ENCODE data around the gene ROR2.

The ROR2 gene

DNA sequence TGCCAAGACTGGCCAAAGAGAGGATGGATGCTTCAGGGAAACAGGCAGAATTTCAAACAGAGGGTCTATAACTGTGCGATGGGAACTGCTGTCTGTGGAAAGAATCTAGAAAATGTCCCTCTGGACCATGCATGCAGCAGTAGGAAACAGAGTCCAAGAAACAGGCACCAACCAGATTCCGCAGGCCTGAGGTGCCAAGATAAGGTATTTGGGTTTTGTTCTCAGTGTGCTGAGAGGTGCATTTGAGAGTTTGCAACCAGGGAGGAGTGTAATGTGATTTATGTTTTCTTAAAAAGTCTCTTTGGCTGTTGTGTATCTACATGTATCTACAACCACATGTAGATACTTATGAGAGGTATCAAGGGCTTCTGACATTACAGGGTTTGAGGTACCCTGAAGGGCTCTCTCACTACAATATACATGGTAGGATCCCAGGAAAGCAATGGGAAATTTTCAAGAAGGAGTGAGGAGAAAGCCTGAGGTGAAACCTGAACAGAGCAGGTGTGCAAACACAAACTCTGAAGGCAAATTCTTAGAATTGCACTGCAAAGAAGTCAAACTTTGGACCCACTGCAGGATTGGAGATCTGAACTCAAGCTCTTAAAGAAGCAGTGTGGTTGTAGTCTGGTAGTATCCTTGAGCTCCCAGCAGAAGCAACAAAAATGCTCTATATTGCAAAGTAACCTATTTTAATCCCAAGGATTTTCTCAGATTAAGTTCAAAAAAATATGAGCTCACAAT lies 343.6 kb downstream of the ROR2 start:
- DNase-seq (ENCODE audit: low read depth) = no peak
- no peak overlapping the region for H3K4me3 ChIP-seq (ENCODE audit: control insufficient read depth, low read depth, low read length)
- TF ChIP-seq, protein P1, sequence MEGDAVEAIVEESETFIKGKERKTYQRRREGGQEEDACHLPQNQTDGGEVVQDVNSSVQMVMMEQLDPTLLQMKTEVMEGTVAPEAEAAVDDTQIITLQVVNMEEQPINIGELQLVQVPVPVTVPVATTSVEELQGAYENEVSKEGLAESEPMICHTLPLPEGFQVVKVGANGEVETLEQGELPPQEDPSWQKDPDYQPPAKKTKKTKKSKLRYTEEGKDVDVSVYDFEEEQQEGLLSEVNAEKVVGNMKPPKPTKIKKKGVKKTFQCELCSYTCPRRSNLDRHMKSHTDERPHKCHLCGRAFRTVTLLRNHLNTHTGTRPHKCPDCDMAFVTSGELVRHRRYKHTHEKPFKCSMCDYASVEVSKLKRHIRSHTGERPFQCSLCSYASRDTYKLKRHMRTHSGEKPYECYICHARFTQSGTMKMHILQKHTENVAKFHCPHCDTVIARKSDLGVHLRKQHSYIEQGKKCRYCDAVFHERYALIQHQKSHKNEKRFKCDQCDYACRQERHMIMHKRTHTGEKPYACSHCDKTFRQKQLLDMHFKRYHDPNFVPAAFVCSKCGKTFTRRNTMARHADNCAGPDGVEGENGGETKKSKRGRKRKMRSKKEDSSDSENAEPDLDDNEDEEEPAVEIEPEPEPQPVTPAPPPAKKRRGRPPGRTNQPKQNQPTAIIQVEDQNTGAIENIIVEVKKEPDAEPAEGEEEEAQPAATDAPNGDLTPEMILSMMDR (conservative IDR thresholded peaks at IDR 0.05; ENCODE audit: control insufficient read depth, insufficient read depth, low read depth, low read length) = no peak

DNA sequence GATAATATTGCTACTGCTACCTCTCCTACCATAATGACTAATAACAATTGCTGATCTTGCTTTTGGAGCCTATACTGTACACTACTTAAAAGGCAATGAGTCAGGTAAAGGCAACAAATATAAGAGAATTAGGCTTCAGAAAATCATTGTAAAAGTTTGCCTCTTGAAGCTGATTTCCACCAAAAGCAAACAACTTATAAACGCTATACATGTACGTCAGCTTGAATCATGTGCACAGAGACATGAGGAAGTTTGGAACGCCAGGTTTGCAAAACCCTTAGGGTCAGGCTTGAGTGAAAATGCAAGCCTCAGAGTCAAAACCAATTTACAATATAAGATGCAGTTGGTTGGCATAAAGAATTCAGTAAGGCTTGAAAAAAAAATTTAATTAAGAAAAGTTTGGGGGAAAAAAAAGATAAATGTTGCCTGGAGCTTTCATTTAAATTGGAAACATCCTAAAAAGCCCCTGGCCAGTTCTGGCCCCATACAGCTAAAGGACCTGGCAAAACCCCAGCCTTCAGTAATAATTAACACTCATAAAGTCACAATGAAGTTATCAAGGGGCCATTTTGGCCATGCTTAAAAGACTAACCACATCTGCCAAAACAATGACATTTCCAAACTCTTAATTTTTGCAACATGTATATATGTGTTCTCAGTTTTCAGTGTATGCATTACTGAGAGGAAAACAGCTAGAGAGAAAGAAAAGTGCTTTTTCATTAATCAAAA lies 345.4 kb downstream of the ROR2 start:
- DNase-seq (ENCODE audit: low read depth) = no peak
- TF ChIP-seq, protein P1 (conservative IDR thresholded peaks at IDR 0.05; ENCODE audit: control insufficient read depth, insufficient read depth, low read depth, low read length) = no peak
- H3K4me3 ChIP-seq (ENCODE audit: control insufficient read depth, low read depth, low read length) = no peak overlapping the region

DNA sequence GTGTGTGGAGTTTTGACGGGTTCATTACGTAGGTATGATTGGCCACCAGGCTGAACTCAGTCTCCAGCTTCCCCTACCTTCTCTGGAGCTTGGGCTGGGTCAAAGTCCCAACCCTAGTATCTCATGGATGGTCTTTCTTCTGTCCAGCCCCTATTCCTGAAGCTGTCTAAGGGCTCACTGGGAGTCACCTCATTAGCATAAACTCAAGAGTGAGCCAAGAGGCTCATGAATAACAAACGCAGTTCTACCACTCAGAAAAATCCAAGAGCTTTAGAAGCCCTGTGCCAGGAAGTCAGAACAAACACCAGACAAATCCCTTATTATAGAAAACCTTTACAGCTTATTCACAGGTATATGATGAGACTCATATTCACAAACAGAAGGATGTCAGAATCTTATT lies 346.1 kb downstream of the ROR2 start:
- H3K4me3 ChIP-seq (ENCODE audit: control insufficient read depth, low read depth, low read length) = no peak overlapping the region
- TF ChIP-seq, protein P1 (conservative IDR thresholded peaks at IDR 0.05; ENCODE audit: control insufficient read depth, insufficient read depth, low read depth, low read length) = no peak
- no peak for DNase-seq (ENCODE audit: low read depth)

DNA sequence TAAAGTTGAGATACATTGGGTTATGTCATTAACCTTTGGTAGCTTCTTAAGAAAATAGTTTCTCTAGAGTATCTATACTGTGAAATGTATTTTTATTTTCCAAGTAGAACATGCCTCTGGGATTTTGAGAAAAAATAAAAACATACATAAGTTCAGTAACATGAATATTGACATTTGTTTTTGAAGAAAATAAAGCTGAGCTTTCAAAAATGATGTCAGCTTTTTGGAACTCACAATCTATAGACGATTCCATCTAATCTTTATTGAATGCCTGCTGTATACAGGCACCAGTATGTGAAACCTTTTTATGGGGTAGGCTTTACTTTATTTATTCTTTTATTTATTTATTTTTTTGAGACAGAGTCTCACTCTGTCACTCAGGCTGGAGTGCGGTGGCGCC lies 350.5 kb downstream of the ROR2 start:
- TF ChIP-seq, protein P1 (conservative IDR thresholded peaks at IDR 0.05; ENCODE audit: control insufficient read depth, insufficient read depth, low read depth, low read length) = no peak
- DNase-seq (ENCODE audit: low read depth) = no peak
- no peak overlapping the region for H3K4me3 ChIP-seq (ENCODE audit: control insufficient read depth, low read depth, low read length)

DNA sequence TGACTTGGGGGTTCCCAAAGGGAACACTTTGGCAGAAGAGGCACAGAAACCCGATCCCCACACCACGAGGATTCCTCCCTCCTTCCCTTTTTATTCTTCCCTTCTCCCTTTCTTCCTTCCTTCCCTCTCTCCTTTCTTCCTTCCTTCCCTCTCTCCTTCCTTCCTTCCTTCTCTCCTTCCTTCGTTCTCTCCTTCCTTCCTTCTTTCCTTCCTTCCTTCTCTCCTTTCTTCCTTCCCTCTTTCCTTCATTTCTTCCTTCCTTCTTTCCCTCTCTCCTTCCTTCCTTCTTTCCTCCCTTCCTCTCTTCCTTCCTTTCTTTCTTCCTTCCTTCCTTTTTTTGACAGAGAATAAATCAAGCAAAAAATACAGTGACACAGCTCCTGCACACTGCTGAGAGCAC lies 358.4 kb downstream of the ROR2 start:
- no peak for DNase-seq (ENCODE audit: low read depth)
- no peak overlapping the region for H3K4me3 ChIP-seq (ENCODE audit: control insufficient read depth, low read depth, low read length)
- TF ChIP-seq, protein P1 (conservative IDR thresholded peaks at IDR 0.05; ENCODE audit: control insufficient read depth, insufficient read depth, low read depth, low read length) = no peak

DNA sequence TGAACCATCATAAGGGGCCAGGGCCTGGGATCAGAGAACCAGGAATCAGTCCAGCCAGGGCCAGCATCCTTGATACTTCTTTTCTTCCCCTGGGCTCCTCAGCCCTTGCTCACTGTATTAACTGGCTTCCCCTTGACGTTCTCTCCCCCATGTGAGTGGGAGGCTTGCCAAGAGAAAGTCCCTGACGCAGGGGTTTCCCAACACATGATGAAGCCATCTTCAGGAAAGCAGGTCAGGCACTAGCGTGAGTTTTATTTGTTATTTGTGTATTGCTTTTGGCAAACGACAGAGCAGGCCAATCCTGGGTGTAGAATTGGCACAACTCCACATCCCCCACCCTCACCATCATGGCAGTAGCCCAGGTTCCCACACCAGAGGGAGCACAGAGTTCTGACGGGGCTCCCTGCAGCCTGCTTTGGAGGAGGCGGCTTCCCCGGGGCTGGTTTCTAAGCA lies 360.9 kb downstream of the ROR2 start:
- TF ChIP-seq, protein P1 (conservative IDR thresholded peaks at IDR 0.05; ENCODE audit: control insufficient read depth, insufficient read depth, low read depth, low read length) = no peak

More for the DNA sequence above, 360.9 kb downstream of the ROR2 start:
- peak; percentile 91 for DNase-seq (ENCODE audit: low read depth)
- no peak overlapping the region for H3K4me3 ChIP-seq (ENCODE audit: control insufficient read depth, low read depth, low read length)
